Endothelial cell of umbilical vein (primary cell): Measurements from ENCODE around the gene CNIH1. TPM values are rescaled to one million over a fixed set of nuclear protein-coding genes. Genes with fewer than 3 reads are reported as not detected.
"Not testable (repeated sequence)": the region's sequence is repeated elsewhere in the genome, so short reads cannot be mapped to it uniquely, and the experiment has no call there.

Experiments
- BruUV-seq: library from RNA; stranded (reverse); fragments of 400-500 nt; replicated peaks from 2 replicates; lab custom pipeline; 2021; lab: Mats Ljungman, UMichigan
- CTCF ChIA-PET: fragments of 300-600, 350-600 bp; sonication (Branson Sonifier 250); formaldehyde crosslinking; loops from one replicate; lab custom pipeline; 2021; ENCODE audit warnings: antibody characterized with exemption, inconsistent platforms; lab: Charles Lee
- POLR2A ChIA-PET: fragments of 300-600, 350-600 bp; sonication (Branson Sonifier 250); formaldehyde crosslinking; loops from one replicate; lab custom pipeline; 2021; ENCODE audit warnings: antibody characterized with exemption, inconsistent platforms; lab: Charles Lee
- DNase-seq: peaks from one replicate; pipeline ENCODE4 v3.0.0-alpha.2; 2011; ENCODE audit warnings: low read depth, low spot score
- FAIRE-seq: peaks from 2 replicates; lab custom pipeline; 2011; peaks lifted over from hg19 to GRCh38; lab: Jason Lieb, UNC
- H2AFZ ChIP-seq: 2 replicates; pipeline ENCODE4 v1.6.0; 2012; ENCODE audit warnings: low read depth, low read length, control low read depth, inconsistent platforms
- H3K27ac ChIP-seq: 2 replicates; pipeline ENCODE4 v1.5.1; 2011; ENCODE audit warnings: low read depth, mild to moderate bottlenecking, control low read depth, low read length, moderate library complexity; ENCODE audit not compliant: insufficient read depth
- H3K27me3 ChIP-seq, 2 experiments: 2 replicates each; pipeline versions ENCODE4 v1.6.0 to v1.6.1; 2011; ENCODE audit warnings: low read length in 2 of 2, mixed read lengths in 1 of 2; ENCODE audit not compliant: control insufficient read depth in 2 of 2, insufficient read depth in 2 of 2
- H3K36me3 ChIP-seq, 2 experiments: 2 replicates in 1 of 2; 3 replicates in 1 of 2; pipeline ENCODE4 v1.5.1; 2011; ENCODE audit warnings: low read length in 2 of 2, mild to moderate bottlenecking in 1 of 2, moderate library complexity in 1 of 2; ENCODE audit not compliant: control insufficient read depth in 2 of 2, insufficient read depth in 2 of 2; ENCODE audit errors: extremely low read depth in 1 of 2
- H3K4me1 ChIP-seq: 3 replicates; pipeline ENCODE4 v1.5.1; 2011; ENCODE audit warnings: mild to moderate bottlenecking, low read length; ENCODE audit not compliant: control insufficient read depth, insufficient read depth; ENCODE audit errors: extremely low read depth
- H3K4me2 ChIP-seq: 2 replicates; pipeline ENCODE4 v1.6.1; 2011; ENCODE audit warnings: low read length, control low read depth, mixed read lengths; ENCODE audit not compliant: insufficient read depth
- H3K4me3 ChIP-seq, 3 experiments: fragments of 200-600 bp in 1 of 3; sonication (generic), shearing (Covaris generic) in 1 of 3; replicated peaks in 1 of 3; 2 replicates each; pipeline ENCODE4 v1.5.1; 2011 to 2016; ENCODE audit warnings: control low read depth in 3 of 3, low read length in 3 of 3, mild to moderate bottlenecking in 2 of 3, inconsistent platforms in 1 of 3, low read depth in 1 of 3, moderate library complexity in 1 of 3; ENCODE audit not compliant: insufficient read depth in 1 of 3
- H3K79me2 ChIP-seq: 2 replicates; pipeline ENCODE4 v1.6.0; 2012; ENCODE audit warnings: low read length, inconsistent platforms; ENCODE audit not compliant: control insufficient read depth, insufficient read depth
- H3K9ac ChIP-seq: replicated peaks from 2 replicates; pipeline ENCODE3; 2011; ENCODE audit warnings: low read length, control low read depth; ENCODE audit not compliant: insufficient read depth; ENCODE audit errors: extremely low read depth
- H3K9me1 ChIP-seq: replicated peaks from 3 replicates; pipeline ENCODE4 v1.6.0; 2011; ENCODE audit warnings: mild to moderate bottlenecking, low read length; ENCODE audit not compliant: control insufficient read depth, insufficient read depth; ENCODE audit errors: extremely low read depth
- H3K9me3 ChIP-seq: replicated peaks from 2 replicates; pipeline ENCODE4 v1.5.1; 2012; ENCODE audit warnings: low read length, inconsistent platforms; ENCODE audit not compliant: control insufficient read depth, insufficient read depth
- H4K20me1 ChIP-seq: replicated peaks from 2 replicates; pipeline ENCODE3; 2011; ENCODE audit warnings: mild to moderate bottlenecking, low read length; ENCODE audit not compliant: control insufficient read depth, insufficient read depth; ENCODE audit errors: extremely low read depth
- EZH2 ChIP-seq: IDR thresholded peaks from 2 replicates; pipeline ENCODE4 v1.6.1; 2012; ENCODE audit warnings: borderline replicate concordance, low read depth, mild to moderate bottlenecking, moderate library complexity, low read length, inconsistent platforms; ENCODE audit not compliant: severe bottlenecking
- FOS ChIP-seq: IDR thresholded peaks from 2 replicates; pipeline ENCODE4 v1.6.1; 2011; ENCODE audit warnings: mild to moderate bottlenecking, low read length, moderate library complexity, borderline replicate concordance; ENCODE audit not compliant: insufficient read depth
- GATA2 ChIP-seq: IDR thresholded peaks from 2 replicates; pipeline ENCODE4 v1.7.0; 2011; ENCODE audit warnings: low read depth, mild to moderate bottlenecking, moderate library complexity, mixed read lengths, low read length; ENCODE audit not compliant: insufficient read length, insufficient read depth
- JUN ChIP-seq: IDR thresholded peaks from 2 replicates; pipeline ENCODE4 v1.6.1; 2011; ENCODE audit warnings: borderline replicate concordance, low read depth; ENCODE audit not compliant: insufficient read length, insufficient read depth
- MAX ChIP-seq: IDR thresholded peaks from 2 replicates; pipeline ENCODE4 v1.6.1; 2011; ENCODE audit not compliant: insufficient read depth, insufficient read length
- MYC ChIP-seq: IDR thresholded peaks from one replicate; pipeline ENCODE4 v1.6.1; 2011; ENCODE audit warnings: mild to moderate bottlenecking, low read depth, low read length
- POLR2A ChIP-seq: IDR thresholded peaks from 2 replicates; pipeline ENCODE4 v1.6.1; 2012; ENCODE audit warnings: low read depth, mild to moderate bottlenecking, control low read depth, low read length
- POLR2AphosphoS5 ChIP-seq: IDR thresholded peaks from 2 replicates; pipeline ENCODE4 v1.6.1; 2012; ENCODE audit warnings: low read depth, mild to moderate bottlenecking, control low read depth, low read length, moderate library complexity; ENCODE audit not compliant: insufficient read depth
- dilution Hi-C: fragments of 300-500 bp; cut with MboI; formaldehyde crosslinking; loops from one replicate; pipeline ENCODE4 v1.15.0; 2019; ENCODE audit warnings: low sequenced_read_pairs; ENCODE audit not compliant: extremely low pct_ligation_motif_present
- intact Hi-C: fragments of 100-400 bp; cut with micrococcal nuclease; formaldehyde crosslinking; loops from one replicate; pipeline ENCODE4 v1.10.0; 2022
- polyA plus RNA-seq, 4 experiments: library from polyadenylated mRNA; depleted of rRNA in 3 of 4; stranded (reverse) in 3 of 4; unstranded in 1 of 4; fragments of >200 nt; gene quantifications; 2 replicates each; pipeline versions ENCODE4 v1.2.1 to v1.2.3, GENCODE V29; 2011 to 2012; ENCODE audit warnings: missing spikeins in 1 of 4
- total RNA-seq: library from RNA; stranded (reverse); gene quantifications from 2 replicates; pipeline ENCODE4 v1.2.3, GENCODE V29; 2021
- TF ChIP-seq, protein P1 (sequence below), 2 donors: IDR thresholded peaks; 1 replicate in 1 of 2; 2 replicates in 1 of 2; pipeline ENCODE4 v1.5.1; 2011; ENCODE audit warnings: low read length in 2 of 2, mild to moderate bottlenecking in 2 of 2, moderate library complexity in 2 of 2, control low read depth in 1 of 2, inconsistent platforms in 1 of 2, low read depth in 1 of 2; ENCODE audit not compliant: insufficient read depth in 1 of 2; ENCODE audit errors: extremely low read depth in 1 of 2

The CNIH1 gene
- total and polyA plus RNA-seq, 2 donors (not counting 3 experiments of a cell fraction or from before 2014, with no cell fraction given): 125 to 328 TPM

DNA sequence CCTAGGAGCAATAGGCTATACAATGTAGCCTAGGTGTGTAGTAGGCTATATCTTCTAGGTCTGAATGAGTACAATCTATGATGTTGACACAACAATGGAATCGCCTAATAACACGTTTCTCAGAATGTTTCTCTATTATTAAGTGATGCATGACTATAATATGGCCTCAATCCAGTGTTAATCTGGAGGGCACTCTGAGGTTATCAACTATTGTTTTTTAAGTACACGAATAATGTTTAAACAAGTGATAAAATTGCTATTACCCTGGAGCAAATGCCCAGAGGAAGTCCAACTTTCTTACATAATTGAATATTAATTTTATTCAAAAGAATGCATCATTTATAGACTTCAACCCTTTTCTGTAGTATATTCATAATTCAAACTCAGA lies 16.4 kb upstream of the CNIH1 start:
- H3K9ac ChIP-seq: no peak overlapping the region
- no peak overlapping the region for H3K4me3 ChIP-seq
- dilution Hi-C loops: no loop called here
- H2AFZ ChIP-seq: no peak overlapping the region
- H3K79me2 ChIP-seq: no peaks in the 10 kb centered on the region
- peaks cover 3 to 7% of the 10 kb centered on the region in 2 experiments for H3K27me3 ChIP-seq
- intact Hi-C loops: no loop called here
- POLR2A ChIA-PET: interaction anchor here (1.0 kb wide), 1 partner anchor 11 kb away, joined by 5 read pairs; no protein-coding TSS in a partner anchor
- no peak for FAIRE-seq
- DNase-seq: peak; percentile 39
- TF ChIP-seq POLR2AphosphoS5 (no peak), MYC (no peak), GATA2 (no peak), MAX (no peak), POLR2A (no peak), EZH2 (no peak), JUN (no peak), FOS (no peak)
- TF ChIP-seq, protein P1, sequence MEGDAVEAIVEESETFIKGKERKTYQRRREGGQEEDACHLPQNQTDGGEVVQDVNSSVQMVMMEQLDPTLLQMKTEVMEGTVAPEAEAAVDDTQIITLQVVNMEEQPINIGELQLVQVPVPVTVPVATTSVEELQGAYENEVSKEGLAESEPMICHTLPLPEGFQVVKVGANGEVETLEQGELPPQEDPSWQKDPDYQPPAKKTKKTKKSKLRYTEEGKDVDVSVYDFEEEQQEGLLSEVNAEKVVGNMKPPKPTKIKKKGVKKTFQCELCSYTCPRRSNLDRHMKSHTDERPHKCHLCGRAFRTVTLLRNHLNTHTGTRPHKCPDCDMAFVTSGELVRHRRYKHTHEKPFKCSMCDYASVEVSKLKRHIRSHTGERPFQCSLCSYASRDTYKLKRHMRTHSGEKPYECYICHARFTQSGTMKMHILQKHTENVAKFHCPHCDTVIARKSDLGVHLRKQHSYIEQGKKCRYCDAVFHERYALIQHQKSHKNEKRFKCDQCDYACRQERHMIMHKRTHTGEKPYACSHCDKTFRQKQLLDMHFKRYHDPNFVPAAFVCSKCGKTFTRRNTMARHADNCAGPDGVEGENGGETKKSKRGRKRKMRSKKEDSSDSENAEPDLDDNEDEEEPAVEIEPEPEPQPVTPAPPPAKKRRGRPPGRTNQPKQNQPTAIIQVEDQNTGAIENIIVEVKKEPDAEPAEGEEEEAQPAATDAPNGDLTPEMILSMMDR (IDR thresholded peaks at IDR 0.05; ENCODE audit: extremely low read depth in 1 of 2, insufficient read depth in 1 of 2, low read depth in 1 of 2, low read length in 2 of 2): no peak
- H3K9me1 ChIP-seq: no peaks in the 10 kb centered on the region
- no peaks in the 10 kb centered on the region for H4K20me1 ChIP-seq
- H3K36me3 ChIP-seq: no peaks in the 10 kb centered on the region
- CTCF ChIA-PET: no interaction called here
- BruUV-seq: no TSS peak
- H3K27ac ChIP-seq: no peak overlapping the region
- no peak overlapping the region for H3K4me2 ChIP-seq
- H3K4me1 ChIP-seq: peaks cover 5% of the 10 kb centered on the region
- no peaks in the 10 kb centered on the region for H3K9me3 ChIP-seq

DNA sequence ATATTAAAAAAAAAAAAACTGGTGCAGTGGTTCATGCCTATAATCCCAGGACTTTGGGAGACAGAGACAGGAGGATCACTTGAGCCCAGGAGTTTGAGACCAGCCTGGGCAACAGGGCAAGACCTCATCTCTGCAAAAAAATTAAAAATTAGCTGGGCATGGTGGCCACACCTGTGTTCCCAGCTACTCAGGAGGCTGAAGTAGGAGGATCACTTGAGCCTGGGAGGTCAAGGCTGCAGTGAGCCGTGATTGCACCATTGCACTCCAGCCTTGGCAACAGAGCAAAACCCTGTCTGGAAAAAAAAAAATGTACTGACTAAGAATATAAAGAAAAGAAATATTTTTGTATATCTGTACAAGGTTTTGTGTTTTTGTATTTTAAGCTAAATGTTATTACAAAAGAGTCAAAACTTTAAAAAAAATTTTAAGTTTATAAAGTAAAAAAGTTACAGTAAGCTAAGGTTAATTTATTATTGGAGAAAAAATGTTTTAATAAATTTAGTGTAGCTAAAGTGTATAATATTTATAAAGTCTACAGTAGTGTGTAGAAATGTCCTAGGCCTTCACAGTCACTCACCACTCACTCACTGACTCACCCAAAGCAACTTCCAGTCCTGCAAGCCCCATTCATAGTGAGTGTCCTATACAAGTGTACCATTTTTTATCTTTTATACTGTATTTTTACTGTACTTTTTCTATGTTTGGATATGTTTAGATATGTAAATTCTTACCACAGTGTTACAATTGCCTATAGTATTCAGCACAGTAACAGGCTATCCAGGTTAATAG lies 15.8 kb upstream of the CNIH1 start:
- H3K4me2 ChIP-seq, CTCF ChIA-PET, H2AFZ ChIP-seq, DNase-seq, H3K4me3 ChIP-seq, dilution Hi-C loops, H3K9me1 ChIP-seq, H3K27ac ChIP-seq, H3K79me2 ChIP-seq, H3K9ac ChIP-seq, intact Hi-C loops, H3K36me3 ChIP-seq, H4K20me1 ChIP-seq, FAIRE-seq, H3K4me1 ChIP-seq, BruUV-seq, H3K27me3 ChIP-seq, H3K9me3 ChIP-seq: not testable (repeated sequence)
- POLR2A ChIA-PET: interaction anchor here (1.0 kb wide), 1 partner anchor 12 kb away, joined by 5 read pairs; no protein-coding TSS in a partner anchor
